Smooth muscle cell (in vitro differentiated cells): ENCODE results near the gene CRABP2. TPM values are rescaled to one million over a fixed set of nuclear protein-coding genes. Genes with fewer than 3 reads are reported as not detected.

ENCODE experiments used
- DNase-seq: peaks from one replicate; lab custom pipeline; 2025; ENCODE audit not compliant: unreplicated experiment; lab: John Stamatoyannopoulos, UW
- H2AFZ ChIP-seq: fragments of 200-600 bp; sonication (generic); 2 replicates; pipeline ENCODE4 v1.6.0; 2016; ENCODE audit warnings: antibody characterized with exemption, low read depth, mild to moderate bottlenecking
- H3F3A ChIP-seq: fragments of 200-600 bp; sonication (generic); 2 replicates; pipeline ENCODE4 v1.6.0; 2017; ENCODE audit warnings: antibody characterized with exemption, low read depth
- H3K27ac ChIP-seq: fragments of 200-600 bp; sonication (generic); 2 replicates; pipeline ENCODE4 v1.5.1; 2016; ENCODE audit warnings: low read depth, mild to moderate bottlenecking
- H3K27me3 ChIP-seq: fragments of 200-600 bp; sonication (generic); 2 replicates; pipeline ENCODE4 v1.6.1; 2016; ENCODE audit warnings: low read depth, mild to moderate bottlenecking
- H3K36me3 ChIP-seq: fragments of 200-600 bp; sonication (generic); 2 replicates; pipeline ENCODE4 v1.5.1; 2016; ENCODE audit warnings: low read depth
- H3K4me1 ChIP-seq: fragments of 200-600 bp; sonication (generic); 2 replicates; pipeline ENCODE4 v1.5.1; 2016; ENCODE audit warnings: low read depth
- H3K4me2 ChIP-seq: fragments of 200-600 bp; sonication (generic); 2 replicates; pipeline ENCODE4 v1.6.0; 2016; ENCODE audit warnings: mild to moderate bottlenecking
- H3K4me3 ChIP-seq: fragments of 200-600 bp; sonication (generic); 2 replicates; pipeline ENCODE4 v1.5.1; 2016; ENCODE audit warnings: mild to moderate bottlenecking
- H3K79me2 ChIP-seq: fragments of 200-600 bp; sonication (generic); 2 replicates; pipeline ENCODE4 v1.6.0; 2016; ENCODE audit warnings: low read depth, mild to moderate bottlenecking
- H3K9ac ChIP-seq: fragments of 200-600 bp; sonication (generic); 2 replicates; pipeline ENCODE4 v1.6.0; 2016; ENCODE audit warnings: low read depth
- H3K9me3 ChIP-seq: fragments of 200-600 bp; sonication (generic); replicated peaks from 2 replicates; pipeline ENCODE4 v1.5.1; 2016; ENCODE audit warnings: low read depth
- H4K20me1 ChIP-seq: fragments of 200-600 bp; sonication (generic); 2 replicates; pipeline ENCODE4 v1.6.0; 2016; ENCODE audit warnings: low read depth
- CTCF ChIP-seq: fragments of 200-600 bp; sonication (generic); IDR thresholded peaks from 2 replicates; pipeline ENCODE4 v1.5.1; 2017; ENCODE audit warnings: borderline replicate concordance, mild to moderate bottlenecking, antibody characterized with exemption; ENCODE audit not compliant: insufficient read depth, poor library complexity, severe bottlenecking
- WGBS: methylation state at CpG from one replicate; pipeline ENCODE4 v1.1.7; 2016; ENCODE audit warnings: low lambda C conversion rate; 5-methylcytosine and 5-hydroxymethylcytosine counted together
- polyA plus RNA-seq: library from polyadenylated mRNA; unstranded; fragments of >200 nt; fragmentation: Nextera tagmentation; extraction: Ambion mirVana; gene quantifications from 2 replicates; pipeline ENCODE4 v1.2.1, GENCODE V29; 2016
- total RNA-seq: library from RNA; depleted of rRNA; stranded (reverse); fragments of >200 nt; gene quantifications from 2 replicates; pipeline ENCODE4 v1.2.3, GENCODE V29; 2014

The CRABP2 gene
- total and polyA plus RNA-seq, 2 experiments from 2014 or later = 86.6 to 145 TPM

GRCh38 chr1:156676820-156677615, 28.4 kb downstream of the CRABP2 start, which contains the start of gene NES:
Gene NES (minus strand): TSS chr1:156677407. CDS start chr1:156677264, 143 bp downstream.
- Histone ChIP-seq H3K4me2 (peak within 1 kb of the TSS; percentile 91), H3K4me1 (peaks cover 41% of the 10 kb centered on the region), H3K36me3 (no peaks in the 10 kb centered on the region), H3F3A (peaks cover 10% of the 10 kb centered on the region), H3K79me2 (peaks cover 40% of the 10 kb centered on the region), H3K4me3 (peak within 1 kb of the TSS; percentile 51), H3K9me3 (no peaks in the 10 kb centered on the region), H3K27me3 (no peaks in the 10 kb centered on the region), H4K20me1 (peaks cover 35% of the 10 kb centered on the region), H3K27ac (peak within 1 kb of the TSS; percentile 40), H2AFZ (peak within 1 kb of the TSS; percentile 54), H3K9ac (peak within 1 kb of the TSS; percentile 30)
- under 1% methylated on average over 55 of the region's 70 CpGs for WGBS
- peak; percentile 8 for TF ChIP-seq CTCF
- no peak for DNase-seq

- H3K9ac ChIP-seq = peak overlapping the region; percentile 6
- no peak overlapping the region for H3K27ac ChIP-seq
- TF ChIP-seq CTCF = no peak
- peaks cover 35% of the 10 kb centered on the region for H4K20me1 ChIP-seq
- peaks cover 41% of the 10 kb centered on the region for H3K79me2 ChIP-seq
- H3F3A ChIP-seq = peaks cover 14% of the 10 kb centered on the region
- no peaks in the 10 kb centered on the region for H3K27me3 ChIP-seq
- no peaks in the 10 kb centered on the region for H3K9me3 ChIP-seq
- H2AFZ ChIP-seq = peak overlapping the region; percentile 54
- H3K4me2 ChIP-seq = peak overlapping the region; percentile 91
- H3K36me3 ChIP-seq = no peaks in the 10 kb centered on the region
- no peak for DNase-seq
- WGBS = under 1% methylated on average over 37 of the region's 49 CpGs
- H3K4me1 ChIP-seq = peaks cover 41% of the 10 kb centered on the region
- peak overlapping the region; percentile 51 for H3K4me3 ChIP-seq
Observed at GRCh38 chr1:156676114-156676819, 29.1 kb downstream of the CRABP2 start.

- Histone ChIP-seq H3K9me3 (no peaks in the 10 kb centered on the region), H3K4me2 (peak overlapping the region; percentile 91), H3K9ac (no peak overlapping the region), H3K79me2 (peaks cover 41% of the 10 kb centered on the region), H4K20me1 (peaks cover 35% of the 10 kb centered on the region), H2AFZ (no peak overlapping the region), H3K4me3 (peak overlapping the region; percentile 51), H3K27me3 (no peaks in the 10 kb centered on the region), H3F3A (peaks cover 14% of the 10 kb centered on the region), H3K4me1 (peaks cover 41% of the 10 kb centered on the region), H3K36me3 (no peaks in the 10 kb centered on the region), H3K27ac (no peak overlapping the region)
- no peak for TF ChIP-seq CTCF
- 48% methylated on average over 14 of the region's 18 CpGs for WGBS
- DNase-seq = no peak
Observed at GRCh38 chr1:156675210-156676113, 29.9 kb downstream of the CRABP2 start.
